Panc1 (cell line): ENCODE data around the gene LRRC42. TPM values are rescaled to one million over a fixed set of nuclear protein-coding genes. Genes with fewer than 3 reads are reported as not detected.
"Not testable (repeated sequence)": the region's sequence is repeated elsewhere in the genome, so short reads cannot be mapped to it uniquely, and the experiment has no call there.

Source experiments
- ATAC-seq: fragments of 200-7000 bp; cut with Tn5 transposase; 2 replicates; pipeline ENCODE4 v1.9.1; 2020; ENCODE audit warnings: mild to moderate bottlenecking, moderate library complexity
- BruUV-seq: library from RNA; stranded (reverse); fragments of 400-500 nt; replicated peaks from 2 replicates; lab custom pipeline; 2021; lab: Mats Ljungman, UMichigan
- CTCF ChIA-PET: fragments of 300-600 bp; sonication (Branson Sonifier 250); formaldehyde crosslinking; loops from one replicate; lab custom pipeline; 2022; ENCODE audit warnings: antibody characterized with exemption; lab: Charles Lee
- POLR2A ChIA-PET: fragments of 300-600 bp; sonication (Branson Sonifier 250); formaldehyde crosslinking; loops from one replicate; lab custom pipeline; 2022; ENCODE audit warnings: antibody characterized with exemption; lab: Charles Lee
- DNase-seq: peaks from one replicate; pipeline ENCODE4 v3.0.0-alpha.2; 2010; ENCODE audit warnings: low read depth, low spot score
- H3K27ac ChIP-seq: 2 replicates; pipeline ENCODE4 v1.5.1; 2011; ENCODE audit warnings: mild to moderate bottlenecking, low read length, inconsistent platforms
- H3K27me3 ChIP-seq: fragments of 200-500 bp; sonication (Bioruptor generic); 2 replicates; pipeline ENCODE4 v1.6.0; 2014; ENCODE audit warnings: low read length, inconsistent platforms; ENCODE audit not compliant: control insufficient read depth, insufficient read depth
- H3K36me3 ChIP-seq: fragments of 200-500 bp; sonication (Bioruptor generic); 2 replicates; pipeline ENCODE4 v1.5.1; 2014; ENCODE audit warnings: inconsistent platforms, mild to moderate bottlenecking, low read length, moderate library complexity; ENCODE audit not compliant: control insufficient read depth, insufficient read depth
- H3K4me1 ChIP-seq: 2 replicates; pipeline ENCODE4 v1.5.1; 2011; ENCODE audit warnings: inconsistent platforms, mild to moderate bottlenecking, low read length, moderate library complexity; ENCODE audit not compliant: control insufficient read depth, insufficient read depth
- H3K4me3 ChIP-seq, 2 experiments: 2 replicates each; pipeline ENCODE4 v1.5.1; 2011 to 2012; ENCODE audit warnings: low read depth in 2 of 2, low read length in 2 of 2, mild to moderate bottlenecking in 2 of 2, inconsistent platforms in 1 of 2, moderate library complexity in 1 of 2
- H3K9me3 ChIP-seq: fragments of 200-500 bp; sonication (Bioruptor generic); 2 replicates; pipeline ENCODE4 v1.5.1; 2014; ENCODE audit warnings: low read depth, mild to moderate bottlenecking, inconsistent platforms, low read length, moderate library complexity; ENCODE audit not compliant: control insufficient read depth, insufficient read depth
- POLR2AphosphoS5 ChIP-seq: IDR thresholded peaks from 2 replicates; pipeline ENCODE4 v1.6.1; 2012; ENCODE audit warnings: mild to moderate bottlenecking, low read depth, low read length, moderate library complexity
- SIN3A ChIP-seq: IDR thresholded peaks from 2 replicates; pipeline ENCODE4 v1.6.1; 2012; ENCODE audit warnings: low read depth, mild to moderate bottlenecking, low read length, moderate library complexity, borderline replicate concordance; ENCODE audit not compliant: insufficient read depth
- TCF7L2 ChIP-seq: IDR thresholded peaks from 2 replicates; pipeline ENCODE4 v1.6.1; 2011; ENCODE audit warnings: mild to moderate bottlenecking, low read depth, low read length, inconsistent platforms
- in situ Hi-C: cut with HindIII; loops from 2 replicates; pipeline ENCODE4 v1.10.0; 2016; ENCODE audit warnings: low sequenced_read_pairs, low pct_unique_long_range_greater_than_20kb
- intact Hi-C: fragments of 100-400 bp; cut with micrococcal nuclease; formaldehyde crosslinking; loops from one replicate; pipeline ENCODE4 v1.10.0; 2022; ENCODE audit not compliant: unreplicated experiment
- total RNA-seq: library from RNA; stranded (reverse); gene quantifications from one replicate; pipeline ENCODE4 v1.2.1, GENCODE V29; 2021; ENCODE audit not compliant: unreplicated experiment
- TF ChIP-seq, protein P1 (sequence below): fragments of 450-650 bp; IDR thresholded peaks from 2 replicates; pipeline ENCODE4 v1.5.1; 2017; ENCODE audit warnings: mild to moderate bottlenecking
- TF ChIP-seq, protein P2 (sequence below), 2 experiments: IDR thresholded peaks; 2 replicates each; pipeline ENCODE4 v1.6.1; 2011 to 2012; ENCODE audit warnings: low read depth in 2 of 2, control low read depth in 1 of 2, low read length in 1 of 2, mild to moderate bottlenecking in 1 of 2, moderate library complexity in 1 of 2; ENCODE audit not compliant: insufficient read depth in 1 of 2

The LRRC42 gene
- total RNA-seq, 1 experiment from 2014 or later: 41.0 TPM

DNA sequence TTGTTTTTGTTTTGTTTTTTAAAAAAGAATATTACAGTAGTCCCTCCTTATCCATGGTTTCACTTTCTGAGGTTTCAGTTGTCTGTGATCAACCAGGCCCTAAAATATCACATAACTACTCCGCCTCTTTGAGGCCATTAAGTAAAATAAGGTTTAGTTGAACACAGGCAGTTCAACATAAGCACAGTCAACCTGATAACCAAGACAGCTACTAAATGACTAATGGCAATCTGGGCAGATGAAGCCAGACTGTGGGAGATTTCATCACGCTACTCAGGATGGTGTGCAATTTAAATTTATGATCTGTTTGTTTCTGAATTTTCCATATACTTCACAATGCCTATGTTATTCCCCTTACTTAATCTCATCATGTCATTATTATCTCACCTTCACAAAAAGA lies 41.7 kb downstream of the LRRC42 start:
- intact Hi-C loops: no loop called here
- ChIA-PET POLR2A (no interaction called here), CTCF (no interaction called here)
- Histone ChIP-seq H3K4me1 (no peaks in the 10 kb centered on the region), H3K36me3 (no peaks in the 10 kb centered on the region), H3K27me3 (no peaks in the 10 kb centered on the region), H3K27ac (no peak overlapping the region), H3K4me3 (no peak overlapping the region), H3K9me3 (no peaks in the 10 kb centered on the region)
- TF ChIP-seq POLR2AphosphoS5: no peak
- TF ChIP-seq SIN3A: no peak
- TF ChIP-seq, protein P1, sequence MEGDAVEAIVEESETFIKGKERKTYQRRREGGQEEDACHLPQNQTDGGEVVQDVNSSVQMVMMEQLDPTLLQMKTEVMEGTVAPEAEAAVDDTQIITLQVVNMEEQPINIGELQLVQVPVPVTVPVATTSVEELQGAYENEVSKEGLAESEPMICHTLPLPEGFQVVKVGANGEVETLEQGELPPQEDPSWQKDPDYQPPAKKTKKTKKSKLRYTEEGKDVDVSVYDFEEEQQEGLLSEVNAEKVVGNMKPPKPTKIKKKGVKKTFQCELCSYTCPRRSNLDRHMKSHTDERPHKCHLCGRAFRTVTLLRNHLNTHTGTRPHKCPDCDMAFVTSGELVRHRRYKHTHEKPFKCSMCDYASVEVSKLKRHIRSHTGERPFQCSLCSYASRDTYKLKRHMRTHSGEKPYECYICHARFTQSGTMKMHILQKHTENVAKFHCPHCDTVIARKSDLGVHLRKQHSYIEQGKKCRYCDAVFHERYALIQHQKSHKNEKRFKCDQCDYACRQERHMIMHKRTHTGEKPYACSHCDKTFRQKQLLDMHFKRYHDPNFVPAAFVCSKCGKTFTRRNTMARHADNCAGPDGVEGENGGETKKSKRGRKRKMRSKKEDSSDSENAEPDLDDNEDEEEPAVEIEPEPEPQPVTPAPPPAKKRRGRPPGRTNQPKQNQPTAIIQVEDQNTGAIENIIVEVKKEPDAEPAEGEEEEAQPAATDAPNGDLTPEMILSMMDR: no peak
- TF ChIP-seq, protein P2, sequence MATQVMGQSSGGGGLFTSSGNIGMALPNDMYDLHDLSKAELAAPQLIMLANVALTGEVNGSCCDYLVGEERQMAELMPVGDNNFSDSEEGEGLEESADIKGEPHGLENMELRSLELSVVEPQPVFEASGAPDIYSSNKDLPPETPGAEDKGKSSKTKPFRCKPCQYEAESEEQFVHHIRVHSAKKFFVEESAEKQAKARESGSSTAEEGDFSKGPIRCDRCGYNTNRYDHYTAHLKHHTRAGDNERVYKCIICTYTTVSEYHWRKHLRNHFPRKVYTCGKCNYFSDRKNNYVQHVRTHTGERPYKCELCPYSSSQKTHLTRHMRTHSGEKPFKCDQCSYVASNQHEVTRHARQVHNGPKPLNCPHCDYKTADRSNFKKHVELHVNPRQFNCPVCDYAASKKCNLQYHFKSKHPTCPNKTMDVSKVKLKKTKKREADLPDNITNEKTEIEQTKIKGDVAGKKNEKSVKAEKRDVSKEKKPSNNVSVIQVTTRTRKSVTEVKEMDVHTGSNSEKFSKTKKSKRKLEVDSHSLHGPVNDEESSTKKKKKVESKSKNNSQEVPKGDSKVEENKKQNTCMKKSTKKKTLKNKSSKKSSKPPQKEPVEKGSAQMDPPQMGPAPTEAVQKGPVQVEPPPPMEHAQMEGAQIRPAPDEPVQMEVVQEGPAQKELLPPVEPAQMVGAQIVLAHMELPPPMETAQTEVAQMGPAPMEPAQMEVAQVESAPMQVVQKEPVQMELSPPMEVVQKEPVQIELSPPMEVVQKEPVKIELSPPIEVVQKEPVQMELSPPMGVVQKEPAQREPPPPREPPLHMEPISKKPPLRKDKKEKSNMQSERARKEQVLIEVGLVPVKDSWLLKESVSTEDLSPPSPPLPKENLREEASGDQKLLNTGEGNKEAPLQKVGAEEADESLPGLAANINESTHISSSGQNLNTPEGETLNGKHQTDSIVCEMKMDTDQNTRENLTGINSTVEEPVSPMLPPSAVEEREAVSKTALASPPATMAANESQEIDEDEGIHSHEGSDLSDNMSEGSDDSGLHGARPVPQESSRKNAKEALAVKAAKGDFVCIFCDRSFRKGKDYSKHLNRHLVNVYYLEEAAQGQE (IDR thresholded peaks at IDR 0.05; ENCODE audit: insufficient read depth in 1 of 2, low read depth in 2 of 2, low read length in 1 of 2): no peak
- TF ChIP-seq TCF7L2: no peak
- no TSS peak for BruUV-seq
- DNase-seq: no peak
- no peak for ATAC-seq
- in situ Hi-C loops: no loop called here

DNA sequence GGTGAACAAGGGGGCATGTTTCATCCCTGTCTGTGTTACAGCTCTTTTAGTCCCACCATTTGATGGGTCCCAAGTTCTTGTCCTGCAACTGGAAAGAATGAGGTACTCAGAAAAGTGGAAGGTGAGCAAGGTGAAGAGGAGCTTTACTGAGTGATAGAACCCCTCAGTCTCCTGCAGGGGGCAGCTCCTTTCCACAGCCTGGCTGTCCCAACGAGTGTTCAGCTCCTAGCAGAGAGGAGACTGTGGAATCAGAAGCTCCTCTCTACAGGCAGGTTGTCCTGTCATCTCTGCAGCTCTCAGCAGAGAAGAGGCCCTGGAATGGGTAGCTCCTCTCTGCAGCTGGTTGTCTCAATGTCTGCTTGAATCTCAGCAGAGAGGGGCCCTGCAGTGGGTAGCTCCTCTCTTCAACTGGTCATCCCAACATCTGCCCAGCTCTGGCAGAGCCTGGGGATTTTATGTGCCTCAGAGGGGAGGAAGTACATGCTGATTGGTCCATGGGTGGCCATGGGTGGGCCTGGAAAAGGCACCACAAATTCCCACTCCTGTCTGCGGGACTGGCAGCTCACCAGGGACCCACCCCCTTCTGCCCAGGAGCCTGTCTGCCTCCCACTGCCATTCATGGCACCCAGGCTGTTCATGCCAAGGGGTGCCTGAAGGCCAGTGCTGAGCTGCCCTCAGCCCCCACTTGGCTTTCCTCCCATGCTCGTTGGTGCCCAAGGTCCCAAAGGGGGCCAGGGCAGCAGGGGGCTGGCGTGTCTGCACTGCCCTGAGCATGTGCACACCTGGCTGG lies 46.1 kb downstream of the LRRC42 start:
- no peak overlapping the region for H3K27ac ChIP-seq
- H3K4me3 ChIP-seq: no peak overlapping the region
- DNase-seq: no peak
- no peak for ATAC-seq
- TF ChIP-seq TCF7L2: no peak
- TF ChIP-seq, protein P1: no peak
- TF ChIP-seq SIN3A: no peak
- intact Hi-C loops: no loop called here
- POLR2A ChIA-PET: interaction anchor here (0.7 kb wide), 1 partner anchor 525 kb away, joined by 3 read pairs; no protein-coding TSS in a partner anchor
- in situ Hi-C loops: no loop called here
- no TSS peak for BruUV-seq
- H3K36me3 ChIP-seq: no peaks in the 10 kb centered on the region
- H3K4me1 ChIP-seq: no peaks in the 10 kb centered on the region
- no peaks in the 10 kb centered on the region for H3K9me3 ChIP-seq
- CTCF ChIA-PET: interaction anchor here (0.6 kb wide), 1 partner anchor 13 kb away, joined by 8 read pairs; no protein-coding TSS in a partner anchor
- H3K27me3 ChIP-seq: no peaks in the 10 kb centered on the region

DNA sequence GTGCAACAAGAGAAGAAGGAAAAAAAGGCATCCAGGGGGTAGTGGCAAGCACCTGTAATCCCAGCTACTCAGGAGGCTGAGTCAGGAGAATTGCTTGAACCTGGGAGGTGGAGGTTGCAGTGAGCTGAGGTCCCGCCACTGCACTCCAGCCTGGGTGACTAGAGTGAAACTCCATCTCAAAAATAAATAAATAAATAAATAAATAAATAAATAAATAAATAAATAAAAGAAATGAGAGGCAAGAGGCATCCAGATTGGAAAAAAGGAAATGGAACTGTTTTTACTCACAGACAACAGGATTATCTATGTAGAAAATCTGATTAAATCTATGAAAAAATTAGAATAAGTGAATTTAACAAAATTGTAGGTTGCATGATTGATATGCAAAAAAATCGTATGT lies 48.4 kb downstream of the LRRC42 start:
- H3K36me3 ChIP-seq, H3K27me3 ChIP-seq, DNase-seq, POLR2A ChIA-PET, BruUV-seq, H3K27ac ChIP-seq, ATAC-seq, H3K9me3 ChIP-seq, intact Hi-C loops, CTCF ChIA-PET, H3K4me1 ChIP-seq, H3K4me3 ChIP-seq, in situ Hi-C loops: not testable (repeated sequence)
